Smooth muscle cell (in vitro differentiated cells): Measurements from ENCODE around the gene DLG1. TPM values are rescaled to one million over a fixed set of nuclear protein-coding genes. Genes with fewer than 3 reads are reported as not detected.

ENCODE experiments used
- DNase-seq: peaks from one replicate; lab custom pipeline; 2025; ENCODE audit not compliant: unreplicated experiment; lab: John Stamatoyannopoulos, UW
- H2AFZ ChIP-seq: fragments of 200-600 bp; sonication (generic); 2 replicates; pipeline ENCODE4 v1.6.0; 2016; ENCODE audit warnings: antibody characterized with exemption, low read depth, mild to moderate bottlenecking
- H3F3A ChIP-seq: fragments of 200-600 bp; sonication (generic); 2 replicates; pipeline ENCODE4 v1.6.0; 2017; ENCODE audit warnings: antibody characterized with exemption, low read depth
- H3K27ac ChIP-seq: fragments of 200-600 bp; sonication (generic); 2 replicates; pipeline ENCODE4 v1.5.1; 2016; ENCODE audit warnings: low read depth, mild to moderate bottlenecking
- H3K27me3 ChIP-seq: fragments of 200-600 bp; sonication (generic); 2 replicates; pipeline ENCODE4 v1.6.1; 2016; ENCODE audit warnings: low read depth, mild to moderate bottlenecking
- H3K36me3 ChIP-seq: fragments of 200-600 bp; sonication (generic); 2 replicates; pipeline ENCODE4 v1.5.1; 2016; ENCODE audit warnings: low read depth
- H3K4me1 ChIP-seq: fragments of 200-600 bp; sonication (generic); 2 replicates; pipeline ENCODE4 v1.5.1; 2016; ENCODE audit warnings: low read depth
- H3K4me2 ChIP-seq: fragments of 200-600 bp; sonication (generic); 2 replicates; pipeline ENCODE4 v1.6.0; 2016; ENCODE audit warnings: mild to moderate bottlenecking
- H3K4me3 ChIP-seq: fragments of 200-600 bp; sonication (generic); 2 replicates; pipeline ENCODE4 v1.5.1; 2016; ENCODE audit warnings: mild to moderate bottlenecking
- H3K79me2 ChIP-seq: fragments of 200-600 bp; sonication (generic); 2 replicates; pipeline ENCODE4 v1.6.0; 2016; ENCODE audit warnings: low read depth, mild to moderate bottlenecking
- H3K9ac ChIP-seq: fragments of 200-600 bp; sonication (generic); 2 replicates; pipeline ENCODE4 v1.6.0; 2016; ENCODE audit warnings: low read depth
- H3K9me3 ChIP-seq: fragments of 200-600 bp; sonication (generic); replicated peaks from 2 replicates; pipeline ENCODE4 v1.5.1; 2016; ENCODE audit warnings: low read depth
- H4K20me1 ChIP-seq: fragments of 200-600 bp; sonication (generic); 2 replicates; pipeline ENCODE4 v1.6.0; 2016; ENCODE audit warnings: low read depth
- WGBS: methylation state at CpG from one replicate; pipeline ENCODE4 v1.1.7; 2016; ENCODE audit warnings: low lambda C conversion rate; 5-methylcytosine and 5-hydroxymethylcytosine counted together
- polyA plus RNA-seq: library from polyadenylated mRNA; unstranded; fragments of >200 nt; fragmentation: Nextera tagmentation; extraction: Ambion mirVana; gene quantifications from 2 replicates; pipeline ENCODE4 v1.2.1, GENCODE V29; 2016
- total RNA-seq: library from RNA; depleted of rRNA; stranded (reverse); fragments of >200 nt; gene quantifications from 2 replicates; pipeline ENCODE4 v1.2.3, GENCODE V29; 2014
- TF ChIP-seq, protein P1 (sequence below): fragments of 200-600 bp; sonication (generic); IDR thresholded peaks from 2 replicates; pipeline ENCODE4 v1.5.1; 2017; ENCODE audit warnings: borderline replicate concordance, mild to moderate bottlenecking, antibody characterized with exemption; ENCODE audit not compliant: insufficient read depth, poor library complexity, severe bottlenecking

Gene DLG1
- total and polyA plus RNA-seq, 2 experiments from 2014 or later: 23.5 to 69.0 TPM

- Histone ChIP-seq H3K9me3 (no peaks in the 10 kb centered on the region), H2AFZ (no peak overlapping the region)
- 99% methylated on average over 3 of the region's 3 CpGs for WGBS
These were observed 184.4 kb downstream of the DLG1 start for GRCh38 chr3:197114007-197114406.

DNA sequence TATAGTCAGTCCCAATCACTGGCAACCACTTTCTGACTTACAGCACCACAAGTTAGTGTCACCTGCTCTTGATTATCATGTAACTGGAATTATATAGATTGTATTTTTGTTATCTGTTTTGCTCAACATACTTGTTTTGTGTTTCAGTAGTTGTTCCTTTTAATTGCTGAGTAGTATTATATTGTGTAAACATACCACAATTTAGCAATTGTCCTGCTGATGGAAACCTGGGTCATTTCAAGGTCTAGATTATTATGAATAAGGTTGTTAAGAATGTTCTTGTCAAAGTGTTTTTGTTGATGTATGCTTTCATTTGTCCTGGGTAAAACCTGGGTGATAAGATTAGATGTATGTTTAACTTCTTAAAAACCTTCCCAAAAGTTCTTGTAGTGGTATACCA is 186.7 kb downstream of the DLG1 start:
- H3K36me3 ChIP-seq: peaks cover 34% of the 10 kb centered on the region
- H3K9ac ChIP-seq: no peak overlapping the region
- H3K4me2 ChIP-seq: no peak overlapping the region
- no peaks in the 10 kb centered on the region for H3K9me3 ChIP-seq
- TF ChIP-seq, protein P1, sequence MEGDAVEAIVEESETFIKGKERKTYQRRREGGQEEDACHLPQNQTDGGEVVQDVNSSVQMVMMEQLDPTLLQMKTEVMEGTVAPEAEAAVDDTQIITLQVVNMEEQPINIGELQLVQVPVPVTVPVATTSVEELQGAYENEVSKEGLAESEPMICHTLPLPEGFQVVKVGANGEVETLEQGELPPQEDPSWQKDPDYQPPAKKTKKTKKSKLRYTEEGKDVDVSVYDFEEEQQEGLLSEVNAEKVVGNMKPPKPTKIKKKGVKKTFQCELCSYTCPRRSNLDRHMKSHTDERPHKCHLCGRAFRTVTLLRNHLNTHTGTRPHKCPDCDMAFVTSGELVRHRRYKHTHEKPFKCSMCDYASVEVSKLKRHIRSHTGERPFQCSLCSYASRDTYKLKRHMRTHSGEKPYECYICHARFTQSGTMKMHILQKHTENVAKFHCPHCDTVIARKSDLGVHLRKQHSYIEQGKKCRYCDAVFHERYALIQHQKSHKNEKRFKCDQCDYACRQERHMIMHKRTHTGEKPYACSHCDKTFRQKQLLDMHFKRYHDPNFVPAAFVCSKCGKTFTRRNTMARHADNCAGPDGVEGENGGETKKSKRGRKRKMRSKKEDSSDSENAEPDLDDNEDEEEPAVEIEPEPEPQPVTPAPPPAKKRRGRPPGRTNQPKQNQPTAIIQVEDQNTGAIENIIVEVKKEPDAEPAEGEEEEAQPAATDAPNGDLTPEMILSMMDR: no peak
- H3F3A ChIP-seq: peaks cover 4% of the 10 kb centered on the region
- DNase-seq: no peak
- peaks cover 4% of the 10 kb centered on the region for H3K79me2 ChIP-seq
- H3K4me3 ChIP-seq: no peak overlapping the region
- H3K27me3 ChIP-seq: no peaks in the 10 kb centered on the region
- H2AFZ ChIP-seq: no peak overlapping the region
- peaks cover 5% of the 10 kb centered on the region for H4K20me1 ChIP-seq
- H3K27ac ChIP-seq: no peak overlapping the region
- H3K4me1 ChIP-seq: no peaks in the 10 kb centered on the region

More at GRCh38 chr3:197114007-197114406, 184.4 kb downstream of the DLG1 start:
- peaks cover 2% of the 10 kb centered on the region for H4K20me1 ChIP-seq
- H3F3A ChIP-seq: peaks cover 4% of the 10 kb centered on the region
- TF ChIP-seq, protein P1: no peak
- H3K36me3 ChIP-seq: peaks cover 34% of the 10 kb centered on the region
- no peaks in the 10 kb centered on the region for H3K27me3 ChIP-seq
- H3K9ac ChIP-seq: no peak overlapping the region
- H3K4me3 ChIP-seq: no peak overlapping the region
- no peak overlapping the region for H3K4me2 ChIP-seq
- H3K4me1 ChIP-seq: no peaks in the 10 kb centered on the region
- no peak overlapping the region for H3K27ac ChIP-seq
- peaks cover 4% of the 10 kb centered on the region for H3K79me2 ChIP-seq
- DNase-seq: no peak

- H4K20me1 ChIP-seq: peaks cover 16% of the 10 kb centered on the region
- no peak overlapping the region for H3K27ac ChIP-seq
- no peak overlapping the region for H3K9ac ChIP-seq
- H3K4me2 ChIP-seq: no peak overlapping the region
- H3K79me2 ChIP-seq: no peaks in the 10 kb centered on the region
- no peaks in the 10 kb centered on the region for H3K9me3 ChIP-seq
- H3F3A ChIP-seq: peaks cover 4% of the 10 kb centered on the region
- no peak overlapping the region for H2AFZ ChIP-seq
- no peaks in the 10 kb centered on the region for H3K27me3 ChIP-seq
- no peak for DNase-seq
- H3K4me1 ChIP-seq: no peaks in the 10 kb centered on the region
- H3K36me3 ChIP-seq: peaks cover 16% of the 10 kb centered on the region
- no peak overlapping the region for H3K4me3 ChIP-seq
- TF ChIP-seq, protein P1: no peak
- WGBS: 100% methylated on average over 2 of the region's 2 CpGs
These were observed 192.6 kb downstream of the DLG1 start for GRCh38 chr3:197105786-197106185.

- peaks cover under 1% of the 10 kb centered on the region for H3F3A ChIP-seq
These were observed 193.7 kb downstream of the DLG1 start for GRCh38 chr3:197104738-197105137.

More at GRCh38 chr3:197104738-197105137, 193.7 kb downstream of the DLG1 start:
- TF ChIP-seq, protein P1: no peak
- Histone ChIP-seq H3K79me2 (no peaks in the 10 kb centered on the region), H3K4me2 (no peak overlapping the region), H3K9me3 (no peaks in the 10 kb centered on the region), H3K4me1 (no peaks in the 10 kb centered on the region), H3K4me3 (no peak overlapping the region), H3K27me3 (no peaks in the 10 kb centered on the region), H3K9ac (no peak overlapping the region), H3K27ac (no peak overlapping the region), H4K20me1 (peaks cover 16% of the 10 kb centered on the region), H3K36me3 (peaks cover 6% of the 10 kb centered on the region), H2AFZ (no peak overlapping the region)
- WGBS: 96% methylated on average over 1 of the region's 1 CpG
- no peak for DNase-seq
